GM18517 (cell line): ENCODE results near the gene OR51V1.

ENCODE experiments used
- ATAC-seq: cut with Tn5 transposase; IDR thresholded peaks from one replicate; pipeline ENCODE4 v1.9.1; 2021; ENCODE audit warnings: mild to moderate bottlenecking, moderate library complexity; ENCODE audit not compliant: unreplicated experiment

OR51V1 gene

GRCh38 chr11:5231111-5231510, 30.6 kb upstream of the OR51V1 start:
- no peak for ATAC-seq

DNA sequence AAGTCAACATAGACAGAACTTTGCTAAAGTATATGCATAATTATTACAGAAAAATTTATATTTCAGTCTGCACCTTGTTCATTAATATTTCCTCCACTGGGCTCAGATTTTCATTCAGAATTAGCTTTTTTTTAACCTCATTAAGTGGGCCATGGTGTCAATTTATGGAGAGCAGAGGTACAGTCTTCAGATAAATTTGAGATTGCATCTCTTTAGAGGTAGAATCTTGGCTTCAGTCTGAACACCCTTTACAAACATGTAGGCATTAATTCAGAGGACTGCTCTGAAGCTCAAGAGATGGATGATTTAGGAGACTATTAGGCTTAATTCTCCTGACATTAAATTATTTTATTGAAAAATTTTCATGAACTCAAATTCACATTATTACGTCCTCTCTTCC, 29.8 kb upstream of the OR51V1 start:
- no peak for ATAC-seq

- no peak for ATAC-seq
Measured at GRCh38 chr11:5229796-5230195, 29.3 kb upstream of the OR51V1 start.

- no peak for ATAC-seq
Measured at GRCh38 chr11:5229356-5229755, 28.9 kb upstream of the OR51V1 start.

DNA sequence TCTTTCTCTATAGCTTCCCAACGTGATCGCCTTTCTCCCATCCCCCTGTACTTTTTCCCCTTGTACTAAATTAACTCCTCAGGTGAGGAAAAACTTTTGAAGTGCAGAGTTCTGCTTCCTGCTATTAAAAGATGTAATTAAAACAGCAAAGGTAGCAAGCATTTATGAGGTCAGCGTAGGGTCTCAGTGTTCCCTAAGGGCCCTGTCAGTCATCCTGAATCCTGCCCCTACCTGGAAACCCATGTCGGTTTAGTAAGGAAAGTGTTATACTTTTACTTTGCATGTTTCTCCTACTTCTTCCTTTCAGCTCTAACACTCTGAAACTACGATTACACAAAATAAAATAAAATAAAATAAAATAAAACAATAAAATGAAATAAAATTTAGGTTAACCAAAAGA, 27.6 kb upstream of the OR51V1 start:
- ATAC-seq = no peak

DNA sequence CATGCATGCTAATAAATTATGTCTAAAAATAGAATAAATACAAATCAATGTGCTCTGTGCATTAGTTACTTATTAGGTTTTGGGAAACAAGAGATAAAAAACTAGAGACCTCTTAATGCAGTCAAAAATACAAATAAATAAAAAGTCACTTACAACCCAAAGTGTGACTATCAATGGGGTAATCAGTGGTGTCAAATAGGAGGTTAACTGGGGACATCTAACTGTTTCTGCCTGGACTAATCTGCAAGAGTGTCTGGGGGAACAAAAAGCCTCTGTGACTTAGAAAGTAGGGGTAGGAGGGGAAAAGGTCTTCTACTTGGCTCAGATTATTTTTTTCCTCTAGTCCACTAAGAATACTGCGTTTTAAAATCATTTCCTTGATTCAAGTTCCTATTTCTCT, 27.2 kb upstream of the OR51V1 start:
- ATAC-seq = no peak

GRCh38 chr11:5226732-5227310, 26.3 kb upstream of the OR51V1 start, which contains the start of gene HBB:
TSS of gene HBB (minus strand) at chr11:5227071. CDS start at chr11:5227021, 50 bp downstream.
- ATAC-seq = no peak

GRCh38 chr11:5225480-5225871, 25.0 kb upstream of the OR51V1 start:
- ATAC-seq = no peak

DNA sequence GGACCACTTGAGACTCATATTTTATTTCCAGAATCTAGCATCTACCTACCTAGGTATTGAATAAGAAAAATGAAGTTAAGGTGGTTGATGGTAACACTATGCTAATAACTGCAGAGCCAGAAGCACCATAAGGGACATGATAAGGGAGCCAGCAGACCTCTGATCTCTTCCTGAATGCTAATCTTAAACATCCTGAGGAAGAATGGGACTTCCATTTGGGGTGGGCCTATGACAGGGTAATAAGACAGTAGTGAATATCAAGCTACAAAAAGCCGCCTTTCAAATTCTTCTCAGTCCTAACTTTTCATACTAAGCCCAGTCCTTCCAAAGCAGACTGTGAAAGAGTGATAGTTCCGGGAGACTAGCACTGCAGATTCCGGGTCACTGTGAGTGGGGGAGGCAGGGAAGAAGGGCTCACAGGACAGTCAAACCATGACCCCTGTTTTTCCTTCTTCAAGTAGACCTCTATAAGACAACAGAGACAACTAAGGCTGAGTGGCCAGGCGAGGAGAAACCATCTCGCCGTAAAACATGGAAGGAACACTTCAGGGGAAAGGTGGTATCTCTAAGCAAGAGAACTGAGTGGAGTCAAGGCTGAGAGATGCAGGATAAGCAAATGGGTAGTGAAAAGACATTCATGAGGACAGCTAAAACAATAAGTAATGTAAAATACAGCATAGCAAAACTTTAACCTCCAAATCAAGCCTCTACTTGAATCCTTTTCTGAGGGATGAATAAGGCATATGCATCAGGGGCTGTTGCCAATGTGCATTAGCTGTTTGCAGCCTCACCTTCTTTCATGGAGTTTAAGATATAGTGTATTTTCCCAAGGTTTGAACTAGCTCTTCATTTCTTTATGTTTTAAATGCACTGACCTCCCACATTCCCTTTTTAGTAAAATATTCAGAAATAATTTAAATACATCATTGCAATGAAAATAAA, 24.3 kb upstream of the OR51V1 start:
- ATAC-seq = no peak

DNA sequence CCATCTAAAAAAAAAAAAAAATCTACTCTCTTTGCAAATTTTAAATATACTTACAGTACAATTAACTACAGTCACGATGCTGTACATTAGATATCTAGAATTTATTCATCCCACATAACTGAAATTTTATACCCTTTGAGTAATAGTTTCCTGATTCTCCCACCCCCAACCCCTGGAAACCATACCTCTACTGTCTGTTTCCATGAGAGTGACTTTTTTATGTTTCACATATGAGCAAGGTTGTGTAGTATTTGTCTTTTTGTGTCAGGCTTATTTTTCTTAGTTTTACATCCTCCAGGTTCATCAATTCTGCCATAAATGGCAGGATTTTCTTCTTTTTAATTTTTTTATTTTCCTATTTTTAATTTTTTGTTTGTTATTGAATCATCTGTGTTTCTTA, 23.2 kb upstream of the OR51V1 start:
- no peak for ATAC-seq

- ATAC-seq = no peak
Measured at GRCh38 chr11:5223146-5223545, 22.7 kb upstream of the OR51V1 start.

DNA sequence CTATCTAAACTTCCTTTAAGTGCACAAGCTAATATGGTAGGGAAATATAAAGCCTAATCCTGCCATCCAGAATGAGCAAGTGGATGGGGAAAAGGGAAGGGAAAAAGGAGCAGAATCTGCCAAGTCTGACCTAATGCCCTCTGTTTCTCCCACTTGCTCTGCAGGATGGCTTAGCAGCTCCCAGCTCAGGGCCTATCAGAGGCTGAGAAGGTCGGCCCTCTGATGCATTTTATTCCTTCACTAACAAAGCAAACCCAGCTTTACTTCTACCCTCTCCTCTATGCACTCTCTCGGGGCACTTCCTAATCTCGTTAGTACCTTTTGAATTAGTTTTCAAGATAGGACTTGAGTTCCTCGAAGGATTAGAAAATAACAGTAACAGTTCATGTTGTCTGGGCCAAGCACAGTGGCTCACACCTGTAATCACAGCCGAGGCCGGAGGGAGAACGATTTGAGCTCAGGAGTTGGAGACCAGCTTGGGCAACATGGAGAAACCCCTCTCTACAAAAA, 9.9 kb upstream of the OR51V1 start:
- no peak for ATAC-seq

DNA sequence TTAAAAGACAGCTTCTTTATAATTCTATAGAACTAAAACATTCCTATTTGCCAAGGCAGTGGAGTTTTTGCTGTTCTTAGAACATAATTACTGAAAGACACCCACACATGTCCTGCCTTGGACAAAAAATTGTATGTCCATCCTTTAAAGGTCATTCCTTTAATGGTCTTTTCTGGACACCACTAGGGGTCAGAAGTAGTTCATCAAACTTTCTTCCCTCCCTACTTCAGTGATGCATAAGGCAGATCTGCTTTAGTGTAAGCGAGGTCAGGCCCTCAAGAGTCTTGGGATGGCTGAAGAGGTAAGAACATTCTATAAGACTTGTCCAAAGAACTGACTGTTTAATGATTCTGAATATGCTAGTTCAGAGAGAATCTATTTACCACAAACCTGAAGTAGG, 4.3 kb upstream of the OR51V1 start:
- ATAC-seq = peak; percentile 75

DNA sequence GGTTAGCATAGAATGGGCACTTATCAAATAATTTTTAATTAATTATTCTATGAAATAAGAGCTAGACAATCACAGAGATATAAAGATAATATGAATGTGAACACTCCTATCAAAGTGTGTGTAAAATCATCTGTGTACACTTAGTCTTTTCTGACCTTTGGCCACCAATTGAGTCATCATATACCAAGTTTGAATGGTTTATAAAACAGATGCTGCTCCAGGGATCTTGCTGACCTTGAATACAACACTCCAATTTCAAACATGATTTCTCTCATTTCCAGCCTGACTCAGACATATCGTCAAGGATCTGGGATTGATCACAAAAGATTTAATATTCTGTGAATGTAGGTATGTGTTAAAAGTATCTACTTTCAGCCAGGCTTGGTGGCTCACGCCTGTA, 2.9 kb upstream of the OR51V1 start:
- ATAC-seq = no peak

DNA sequence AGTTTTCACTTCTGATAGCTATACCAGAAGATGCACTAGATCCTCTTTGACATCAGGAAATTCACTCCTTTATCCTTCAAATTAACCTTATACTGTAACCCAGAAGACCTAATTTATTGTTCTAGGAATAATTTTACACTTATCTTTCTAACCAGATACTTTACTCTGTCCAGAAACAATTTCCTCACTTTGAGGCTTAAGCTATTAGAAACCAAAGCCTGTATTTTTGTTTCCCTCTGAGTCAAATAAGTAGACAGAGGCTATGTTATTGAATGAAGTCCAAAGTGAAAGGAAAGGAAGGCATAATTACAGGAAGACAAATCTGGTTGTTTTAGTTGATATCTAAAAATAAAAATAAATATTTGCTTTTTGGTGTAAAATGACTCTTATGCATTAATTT, 2.2 kb downstream of the OR51V1 start:
- no peak for ATAC-seq

GRCh38 chr11:5197536-5197935, 2.9 kb downstream of the OR51V1 start:
- no peak for ATAC-seq

- no peak for ATAC-seq
Measured at GRCh38 chr11:5196731-5197130, 3.8 kb downstream of the OR51V1 start.

DNA sequence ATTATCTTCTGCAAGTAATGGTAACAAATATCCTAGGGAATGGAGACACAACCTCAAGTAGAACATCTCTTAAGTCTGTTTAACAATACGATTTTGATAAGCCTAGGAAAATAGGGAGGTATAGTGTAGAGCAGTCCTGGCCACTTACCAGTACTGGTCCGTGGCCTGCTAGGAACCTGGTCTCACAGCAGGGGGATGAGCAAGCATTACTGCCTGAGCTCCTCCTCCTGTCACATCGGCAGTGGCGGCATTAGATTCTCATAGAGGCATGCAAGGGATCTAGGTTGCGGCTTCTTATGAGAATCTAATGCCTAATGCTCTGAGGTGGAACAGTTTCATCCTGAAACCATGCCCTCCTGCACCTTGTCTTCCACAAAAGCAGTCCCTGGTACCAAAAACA, 4.4 kb downstream of the OR51V1 start:
- no peak for ATAC-seq

DNA sequence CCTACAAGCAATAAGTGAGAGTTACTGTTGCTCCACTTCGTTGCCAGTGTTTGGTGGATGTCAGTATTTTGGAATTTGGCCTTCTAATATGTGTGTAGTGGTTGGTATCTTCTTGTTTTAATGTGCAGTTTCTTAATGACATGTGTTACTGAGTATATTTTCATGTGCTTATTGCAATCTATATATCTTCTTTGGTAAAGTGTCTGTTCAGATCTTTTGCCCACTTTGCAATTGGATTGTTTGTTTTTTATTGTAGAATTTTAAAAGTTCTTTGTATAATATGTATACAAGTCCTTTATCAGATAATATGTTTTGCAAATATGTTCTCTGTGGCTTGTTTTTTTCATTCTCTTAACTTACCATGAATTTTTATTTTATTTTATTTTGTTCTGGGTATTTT, 7.7 kb downstream of the OR51V1 start:
- ATAC-seq = no peak

GRCh38 chr11:5188201-5188600, 12.3 kb downstream of the OR51V1 start:
- ATAC-seq = no peak

- ATAC-seq = no peak
Measured at GRCh38 chr11:5178046-5178837, 22.2 kb downstream of the OR51V1 start.
